ENCODE measurements around the gene CEND1.

- TF ChIP-seq CTCF (conservative IDR thresholded peaks at IDR 0.05 in 1 of 2, IDR thresholded peaks at IDR 0.05 in 1 of 2; ENCODE audit: extremely low read depth in 1 of 2, insufficient read depth in 1 of 2, low read depth in 1 of 2, low read length in 2 of 2), result no peak
- no peak for TF ChIP-seq EZH2 (IDR thresholded peaks at IDR 0.05; ENCODE audit: borderline replicate concordance, low read length)
Observed at GRCh38 chr11:826227-826621, 36.3 kb upstream of the CEND1 start.
